ENCODE data around the gene PLPPR4. TPM values are rescaled to one million over a fixed set of nuclear protein-coding genes. Genes with fewer than 3 reads are reported as not detected.
"Not testable (repeated sequence)": the region's sequence is repeated elsewhere in the genome, so short reads cannot be mapped to it uniquely, and the experiment has no call there.

The PLPPR4 gene, protein sequence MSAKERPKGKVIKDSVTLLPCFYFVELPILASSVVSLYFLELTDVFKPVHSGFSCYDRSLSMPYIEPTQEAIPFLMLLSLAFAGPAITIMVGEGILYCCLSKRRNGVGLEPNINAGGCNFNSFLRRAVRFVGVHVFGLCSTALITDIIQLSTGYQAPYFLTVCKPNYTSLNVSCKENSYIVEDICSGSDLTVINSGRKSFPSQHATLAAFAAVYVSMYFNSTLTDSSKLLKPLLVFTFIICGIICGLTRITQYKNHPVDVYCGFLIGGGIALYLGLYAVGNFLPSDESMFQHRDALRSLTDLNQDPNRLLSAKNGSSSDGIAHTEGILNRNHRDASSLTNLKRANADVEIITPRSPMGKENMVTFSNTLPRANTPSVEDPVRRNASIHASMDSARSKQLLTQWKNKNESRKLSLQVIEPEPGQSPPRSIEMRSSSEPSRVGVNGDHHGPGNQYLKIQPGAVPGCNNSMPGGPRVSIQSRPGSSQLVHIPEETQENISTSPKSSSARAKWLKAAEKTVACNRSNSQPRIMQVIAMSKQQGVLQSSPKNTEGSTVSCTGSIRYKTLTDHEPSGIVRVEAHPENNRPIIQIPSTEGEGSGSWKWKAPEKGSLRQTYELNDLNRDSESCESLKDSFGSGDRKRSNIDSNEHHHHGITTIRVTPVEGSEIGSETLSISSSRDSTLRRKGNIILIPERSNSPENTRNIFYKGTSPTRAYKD
- total RNA-seq: 0.10 TPM

GRCh38 chr1:99264201-99265021 is at the start of gene PLPPR4:
TSS of gene PLPPR4 (plus strand) at chr1:99264492. CDS start at chr1:99264594, 102 bp downstream.
- DNase-seq (ENCODE audit: low spot score) (peak; percentile 54), ATAC-seq (peak; percentile 96)

DNA sequence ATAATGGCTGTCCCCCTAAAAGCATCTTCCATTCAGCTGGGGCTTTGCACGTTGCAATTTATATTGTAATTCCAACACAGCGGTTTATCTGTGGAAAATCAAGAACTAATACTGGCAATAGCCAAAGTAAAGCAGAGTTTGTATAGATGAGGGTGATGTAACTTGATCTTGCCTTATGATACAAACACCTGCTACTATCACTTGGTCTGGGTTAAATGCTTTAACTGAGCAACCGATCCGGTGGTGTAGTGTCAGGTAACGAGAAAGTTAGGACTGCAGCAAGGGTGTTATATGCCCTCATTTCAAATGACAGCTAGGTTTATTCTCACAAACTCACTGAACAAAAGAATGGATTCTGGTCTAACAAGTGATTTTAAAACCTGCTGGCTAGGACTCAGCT is 47.3 kb upstream of the PLPPR4 start:
- no peak for DNase-seq (ENCODE audit: low spot score)

DNA sequence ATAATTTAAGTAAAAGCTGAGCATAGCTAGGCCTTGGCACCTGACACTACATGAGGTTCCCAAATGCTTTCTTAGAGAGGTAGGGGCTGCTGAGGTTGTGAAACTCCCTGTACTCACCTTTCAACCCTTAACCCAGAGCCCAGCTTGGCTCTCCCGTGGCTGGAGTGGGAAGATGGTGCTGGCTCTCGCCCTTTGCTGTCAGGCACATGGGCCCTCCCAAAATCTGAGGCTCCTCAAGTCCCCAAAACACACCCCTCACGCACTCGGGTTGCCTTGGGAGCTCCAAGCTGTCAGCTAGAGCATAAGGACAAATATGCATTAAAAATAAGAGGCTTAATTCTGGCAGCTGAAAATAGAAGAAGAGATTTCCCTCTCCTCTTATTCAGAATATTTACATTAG is 46.7 kb upstream of the PLPPR4 start:
- DNase-seq (ENCODE audit: low spot score) (no peak), ATAC-seq (no peak)

More for the DNA sequence above, 47.3 kb upstream of the PLPPR4 start:
- ATAC-seq: no peak

- DNase-seq (ENCODE audit: low spot score) (no peak), ATAC-seq (no peak)
These were observed 45.7 kb upstream of the PLPPR4 start for GRCh38 chr1:99218572-99218971.

GRCh38 chr1:99218999-99219398 is 45.3 kb upstream of the PLPPR4 start:
- no peak for ATAC-seq
- no peak for DNase-seq (ENCODE audit: low spot score)

DNA sequence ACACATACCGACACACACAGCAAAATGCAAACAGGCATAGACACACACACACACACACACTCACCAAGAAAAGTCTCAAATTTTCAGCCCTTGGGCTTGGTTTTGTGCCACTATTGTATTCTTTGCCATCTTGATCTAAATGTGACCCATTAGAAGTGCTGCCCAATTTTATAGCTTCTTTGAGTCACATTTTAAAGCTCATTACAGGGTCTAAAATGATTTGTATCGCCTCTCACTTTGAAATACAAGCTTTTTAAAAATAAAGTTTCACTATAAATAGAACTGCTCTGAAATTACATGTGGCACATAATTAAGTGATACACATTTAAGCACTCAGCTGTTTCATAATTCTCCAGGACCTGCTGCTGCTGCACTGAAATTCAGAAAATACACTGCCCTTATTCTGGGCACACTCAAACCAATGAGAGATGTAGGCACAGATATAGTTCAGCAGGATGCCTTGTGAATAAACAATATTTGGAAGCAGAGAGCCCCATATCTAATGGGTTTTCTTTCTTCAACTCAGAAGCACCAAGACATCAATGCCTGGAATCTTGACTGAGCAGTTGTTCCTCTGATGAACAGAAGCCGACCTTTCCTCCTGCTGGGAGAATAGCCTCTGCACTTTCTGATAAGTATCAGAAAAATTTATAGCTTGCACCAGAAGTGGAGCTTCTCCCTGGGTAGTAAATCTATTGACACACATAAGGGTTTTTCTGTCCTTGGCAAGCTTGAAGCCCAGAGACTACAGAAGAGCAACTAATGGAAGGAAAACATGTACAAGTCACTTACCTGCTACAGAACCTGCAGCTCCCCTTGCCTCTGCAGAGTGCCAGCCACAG is 37.0 kb upstream of the PLPPR4 start:
- no peak for ATAC-seq
- DNase-seq (ENCODE audit: low spot score): no peak

DNA sequence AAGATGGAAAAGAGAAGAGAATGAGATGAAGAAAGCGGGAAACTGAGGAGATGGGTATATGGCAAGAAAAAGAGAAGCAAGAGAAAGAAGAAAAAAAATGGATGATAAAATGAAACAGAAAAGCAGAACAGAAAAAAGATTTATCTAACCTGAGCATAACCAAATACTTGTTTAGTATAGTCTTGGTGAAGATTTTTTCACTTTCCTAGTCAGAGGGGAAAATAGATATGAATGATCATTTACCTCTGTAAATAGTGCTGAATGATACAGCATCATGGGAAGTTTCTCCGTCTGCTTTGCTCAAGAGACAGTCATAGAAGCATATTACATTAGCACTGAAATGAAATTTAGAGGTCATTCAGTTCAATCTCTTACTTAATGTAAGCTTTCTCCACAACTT is 36.1 kb upstream of the PLPPR4 start:
- ATAC-seq: no peak

DNA sequence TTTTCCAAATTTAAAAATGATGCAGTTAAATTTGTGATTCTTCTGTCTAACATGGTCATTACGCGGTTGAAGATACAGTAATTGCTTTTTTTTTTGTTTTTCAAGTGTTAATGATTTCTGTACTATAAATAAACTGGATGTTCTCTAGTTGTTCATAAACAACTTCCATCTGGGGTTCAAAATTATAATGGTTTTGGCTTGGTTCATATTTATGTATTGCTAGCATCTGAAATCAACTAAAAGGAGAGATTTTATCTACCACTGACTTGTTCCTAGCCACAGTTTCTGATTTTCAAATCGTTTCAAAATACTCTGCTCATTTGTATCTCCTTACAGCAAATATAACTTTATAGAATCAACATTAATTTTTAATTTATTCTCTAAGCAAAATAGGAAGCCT is 35.2 kb upstream of the PLPPR4 start:
- ATAC-seq: no peak

More for the DNA sequence above, 36.1 kb upstream of the PLPPR4 start:
- DNase-seq (ENCODE audit: low spot score): no peak

DNA sequence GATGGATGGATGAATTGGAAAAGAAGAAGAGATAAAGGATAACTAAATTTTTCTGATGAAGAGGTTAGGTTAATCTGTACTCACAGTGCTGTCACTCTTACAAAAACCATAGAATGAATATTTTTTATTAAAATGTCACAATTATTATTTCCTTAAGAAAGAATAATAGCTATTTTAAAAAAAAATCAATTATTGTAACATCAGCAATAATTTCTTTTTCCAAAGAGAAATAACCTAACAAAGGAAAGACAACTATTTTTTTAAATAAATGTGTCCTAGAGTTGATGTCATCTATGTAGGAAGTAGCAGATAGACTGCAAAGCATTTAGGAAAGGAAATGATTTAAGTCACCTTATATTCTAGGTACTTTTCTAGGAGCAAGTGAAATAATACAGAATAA is 33.6 kb upstream of the PLPPR4 start:
- DNase-seq (ENCODE audit: low spot score) (no peak), ATAC-seq (no peak)

More for the DNA sequence above, 35.2 kb upstream of the PLPPR4 start:
- no peak for DNase-seq (ENCODE audit: low spot score)

GRCh38 chr1:99232172-99232571 is 32.1 kb upstream of the PLPPR4 start:
- DNase-seq (ENCODE audit: low spot score): no peak
- no peak for ATAC-seq

DNA sequence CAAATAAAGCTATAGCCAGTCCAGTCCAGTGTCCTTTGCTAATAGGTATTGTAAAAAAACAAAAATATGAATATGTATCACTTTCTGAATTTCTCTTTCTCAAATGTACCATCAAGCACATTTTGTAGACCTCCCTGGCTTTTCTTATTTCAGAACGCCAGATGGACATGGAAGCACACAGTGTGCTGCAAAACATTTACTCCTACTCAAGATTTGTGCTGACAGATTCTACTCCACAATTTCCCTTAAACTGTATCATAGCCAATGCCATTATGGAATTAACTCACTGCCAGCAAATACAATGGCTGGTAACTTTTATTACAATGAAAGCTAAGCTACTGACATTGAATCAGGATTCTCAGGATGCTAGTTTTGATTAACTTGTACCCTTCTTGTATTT is 30.8 kb upstream of the PLPPR4 start:
- DNase-seq (ENCODE audit: low spot score) (no peak), ATAC-seq (no peak)

DNA sequence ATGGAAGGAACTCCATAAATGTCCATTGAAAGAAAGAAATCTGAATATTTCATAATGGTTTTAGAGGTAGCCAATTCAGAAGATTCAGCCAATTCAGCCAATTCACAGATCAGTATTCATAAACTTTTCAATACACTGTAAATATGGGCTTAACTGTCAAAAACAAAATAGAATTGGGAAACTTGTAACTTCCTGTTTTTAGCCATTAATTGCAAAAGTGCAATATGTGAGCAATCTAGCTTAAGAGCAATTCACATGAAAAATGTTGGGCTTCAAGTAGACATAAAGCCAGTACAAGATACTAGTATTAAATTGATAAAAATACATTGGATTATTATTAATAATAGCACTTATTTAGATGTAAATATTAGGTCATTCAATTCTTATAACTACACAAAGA is 27.5 kb upstream of the PLPPR4 start:
- ATAC-seq (no peak), DNase-seq (ENCODE audit: low spot score) (no peak)

- no peak for DNase-seq (ENCODE audit: low spot score)
- no peak for ATAC-seq
These were observed 24.6 kb upstream of the PLPPR4 start for GRCh38 chr1:99239690-99240089.

DNA sequence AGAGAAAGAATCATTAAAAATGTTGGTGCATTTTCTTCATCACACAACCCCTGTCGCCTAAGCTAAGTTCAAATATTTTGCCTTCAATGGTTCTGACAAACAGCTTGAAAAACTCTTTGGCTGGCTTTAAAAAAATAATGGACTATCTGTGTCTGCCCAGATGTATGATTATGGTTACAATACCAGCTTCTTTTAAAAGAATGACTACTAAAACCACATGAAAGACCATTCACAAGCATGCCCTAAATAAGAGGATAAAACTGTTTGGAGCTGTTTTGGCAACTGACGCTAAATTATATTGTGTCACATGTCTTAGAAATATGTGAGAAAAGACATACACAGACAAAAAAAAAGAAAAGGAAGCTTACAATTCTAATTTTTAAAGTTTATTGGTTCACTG is 23.7 kb upstream of the PLPPR4 start:
- ATAC-seq (no peak), DNase-seq (ENCODE audit: low spot score) (no peak)

DNA sequence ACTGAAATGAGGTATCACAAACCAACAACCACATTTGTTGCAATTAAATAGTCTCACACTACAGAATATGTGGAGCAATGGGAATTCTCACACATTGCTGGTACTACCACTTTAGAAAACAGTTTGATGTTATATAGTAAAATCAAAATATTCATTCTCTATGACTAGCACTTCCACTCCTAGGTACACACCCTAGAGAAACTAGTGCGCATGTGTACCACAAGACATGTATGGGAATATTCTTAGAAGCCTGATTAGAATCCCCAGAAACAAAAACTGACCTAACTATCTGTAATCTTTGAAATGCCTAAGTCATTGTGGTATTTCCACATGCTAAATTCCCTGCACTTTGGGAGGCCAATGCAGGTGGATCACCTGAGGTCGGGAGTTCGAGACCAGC is 18.1 kb upstream of the PLPPR4 start:
- no peak for ATAC-seq
- no peak for DNase-seq (ENCODE audit: low spot score)

DNA sequence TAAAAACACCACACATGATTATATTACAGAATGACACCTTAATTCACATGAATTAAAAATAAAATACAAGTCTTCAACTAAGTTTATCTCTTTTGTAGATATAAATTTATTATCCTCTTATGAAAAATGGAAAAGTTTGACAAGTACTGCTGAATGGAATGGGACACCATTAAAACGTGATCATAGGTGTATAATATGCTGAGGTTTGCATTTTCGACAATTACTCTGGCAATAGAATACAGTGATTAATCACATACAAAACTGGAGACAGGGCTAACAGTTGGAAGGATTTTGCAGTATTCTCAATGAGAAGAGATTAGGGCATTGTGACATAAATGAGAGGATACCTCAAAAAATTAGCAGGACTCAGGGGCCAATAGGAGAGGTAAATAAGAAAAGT is 17.1 kb upstream of the PLPPR4 start:
- ATAC-seq (no peak), DNase-seq (ENCODE audit: low spot score) (no peak)

DNA sequence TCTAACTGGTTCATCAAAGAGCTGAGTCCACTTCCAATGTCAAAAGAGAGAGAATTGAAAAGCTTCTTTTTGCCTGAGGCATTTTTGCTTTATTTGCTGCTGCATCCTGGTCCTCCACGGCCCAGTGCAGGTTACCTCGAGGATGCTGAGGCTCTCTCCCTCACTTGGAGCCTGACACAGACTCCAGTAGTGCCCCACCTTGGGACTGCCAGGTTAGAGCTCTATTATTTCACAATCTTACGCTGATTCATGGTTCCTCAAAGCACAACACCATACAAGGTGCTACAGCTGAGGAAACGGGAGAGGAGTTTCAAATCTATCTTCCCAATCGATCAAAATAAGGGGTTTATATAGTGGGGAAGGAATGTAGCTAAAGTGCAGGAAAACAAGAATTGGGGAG is 13.6 kb upstream of the PLPPR4 start:
- ATAC-seq (no peak), DNase-seq (ENCODE audit: low spot score) (no peak)

- DNase-seq (ENCODE audit: low spot score) (no peak), ATAC-seq (no peak)
These were observed 13.0 kb upstream of the PLPPR4 start for GRCh38 chr1:99251308-99251707.

GRCh38 chr1:99252630-99253029 is 11.7 kb upstream of the PLPPR4 start:
- peak; percentile 39 for ATAC-seq

DNA sequence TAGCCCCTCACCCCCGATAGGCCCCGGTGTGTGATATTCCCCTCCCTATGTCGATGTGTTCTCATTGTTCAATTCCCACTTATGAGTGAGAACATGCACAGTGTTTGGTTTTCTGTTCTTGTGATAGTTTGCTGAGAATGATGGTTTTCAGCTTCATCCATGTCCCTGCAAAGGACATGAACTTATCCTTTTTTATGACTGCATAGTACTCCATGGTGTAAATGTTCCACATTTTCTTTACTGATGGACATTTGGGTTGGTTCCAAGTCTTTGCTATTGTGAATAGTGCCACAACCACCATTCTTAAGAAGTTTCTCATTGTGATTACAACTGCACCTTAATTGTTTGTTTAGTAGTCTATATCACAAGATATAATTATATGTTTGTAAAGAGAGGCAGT is 3.9 kb upstream of the PLPPR4 start:
- ATAC-seq; DNase-seq (ENCODE audit: low spot score): not testable (repeated sequence)

More at GRCh38 chr1:99252630-99253029, 11.7 kb upstream of the PLPPR4 start:
- DNase-seq (ENCODE audit: low spot score): no peak
